ENCODE measurements around the gene ARHGAP15. TPM values are rescaled to one million over a fixed set of nuclear protein-coding genes. Genes with fewer than 3 reads are reported as not detected.

The ARHGAP15 gene
- total RNA-seq, 1 donor from 2014 or later = 33.8 TPM

DNA sequence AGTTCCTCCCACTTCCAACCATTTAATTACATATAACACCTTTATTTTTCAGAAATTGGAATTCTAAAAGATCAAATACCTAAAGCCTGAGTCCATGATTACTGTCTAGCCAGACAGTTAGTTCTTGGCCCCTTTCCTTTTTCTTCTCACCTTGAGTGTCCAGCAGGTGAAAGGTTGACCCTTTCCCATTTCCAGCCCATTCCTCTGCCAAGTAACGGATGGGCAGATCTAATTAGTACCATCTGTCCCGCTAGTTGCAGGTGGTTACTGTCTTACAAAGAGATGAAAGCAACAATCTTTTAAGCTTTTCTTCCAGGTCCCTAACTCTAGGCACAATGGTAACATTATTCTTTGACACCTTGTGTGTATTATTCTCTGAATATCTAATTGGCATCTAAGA, 506.7 kb downstream of the ARHGAP15 start:
- DNase-seq = no peak

DNA sequence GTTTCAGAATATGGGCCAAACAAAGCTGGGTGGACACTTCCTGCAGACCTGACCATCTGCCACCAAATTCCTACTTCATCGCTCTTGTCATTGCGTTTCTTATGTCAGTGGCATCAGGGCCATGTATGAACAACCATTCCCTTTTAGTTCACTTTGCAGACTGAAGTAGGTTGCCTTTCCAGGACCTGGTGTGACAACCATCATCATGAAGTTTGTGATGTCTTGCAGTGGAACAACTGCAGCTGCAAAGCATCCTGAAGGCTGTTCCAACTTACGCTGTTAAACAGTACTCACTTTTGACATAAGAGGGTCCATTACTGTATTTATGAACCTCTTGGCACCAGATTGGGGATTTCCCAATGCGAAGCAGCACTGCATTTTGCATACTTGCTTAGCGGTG, 511.6 kb downstream of the ARHGAP15 start:
- no peak for DNase-seq

DNA sequence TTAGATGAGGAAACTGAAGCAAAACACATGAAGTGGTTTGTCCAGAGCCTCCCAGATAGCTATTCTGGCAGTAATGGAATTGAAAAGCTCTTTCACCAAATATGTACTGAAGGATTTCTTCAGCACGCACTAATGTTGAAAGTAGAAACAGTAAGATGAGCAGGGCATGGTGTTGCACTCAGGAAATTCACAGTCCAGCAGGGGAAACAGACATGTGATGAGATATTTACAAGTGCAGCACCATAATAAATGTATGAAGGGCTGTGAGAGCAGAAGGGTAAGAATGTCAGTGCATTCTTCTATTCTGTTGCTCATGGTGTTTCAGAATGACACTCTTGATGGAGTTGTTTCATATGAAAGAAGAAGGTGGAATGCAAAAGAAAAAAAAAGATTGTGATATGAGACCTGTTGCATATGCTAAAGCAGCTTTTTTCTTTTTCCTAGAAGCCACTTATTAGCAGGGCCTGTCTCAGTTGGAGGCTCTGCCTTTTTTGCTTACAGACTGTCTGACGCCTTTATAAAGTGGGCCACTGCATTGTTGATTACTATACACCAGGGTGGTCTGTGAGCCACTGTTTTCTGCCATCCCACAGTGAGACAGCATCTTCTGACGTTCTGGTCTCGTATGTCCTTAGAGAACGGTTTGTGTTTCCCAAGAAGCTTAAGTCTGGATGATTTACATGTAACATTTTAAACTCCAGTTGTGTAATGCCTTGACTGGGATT, 516.9 kb downstream of the ARHGAP15 start:
- DNase-seq = no peak

- DNase-seq = peak; percentile 40
Observed at GRCh38 chr2:143649226-143649740, 520.1 kb downstream of the ARHGAP15 start.

GRCh38 chr2:143652692-143653091, 523.5 kb downstream of the ARHGAP15 start:
- no peak for DNase-seq

DNA sequence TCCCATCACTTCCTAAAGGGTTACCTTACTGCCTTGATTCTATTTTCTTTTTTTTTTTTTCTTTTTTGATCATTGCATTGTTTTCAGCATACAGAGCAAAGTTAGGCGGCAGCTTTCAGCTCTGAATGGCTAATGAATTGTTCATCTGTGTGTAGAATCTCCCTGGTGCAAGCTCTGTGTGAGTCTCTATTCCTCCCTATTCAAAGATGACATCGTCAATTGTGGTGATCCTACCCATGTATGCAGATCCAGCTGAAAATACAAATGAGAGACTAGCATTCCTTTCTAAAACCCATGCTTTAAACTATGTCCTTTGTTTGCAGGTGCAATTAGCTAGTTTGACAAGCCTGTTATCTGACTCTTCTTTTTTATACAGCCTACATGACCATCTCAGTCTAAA, 539.0 kb downstream of the ARHGAP15 start:
- no peak for DNase-seq

GRCh38 chr2:143674051-143674450, 544.8 kb downstream of the ARHGAP15 start:
- no peak for DNase-seq

GRCh38 chr2:143675021-143675420, 545.8 kb downstream of the ARHGAP15 start:
- DNase-seq = no peak

GRCh38 chr2:143679617-143680016, 550.4 kb downstream of the ARHGAP15 start:
- no peak for DNase-seq

DNA sequence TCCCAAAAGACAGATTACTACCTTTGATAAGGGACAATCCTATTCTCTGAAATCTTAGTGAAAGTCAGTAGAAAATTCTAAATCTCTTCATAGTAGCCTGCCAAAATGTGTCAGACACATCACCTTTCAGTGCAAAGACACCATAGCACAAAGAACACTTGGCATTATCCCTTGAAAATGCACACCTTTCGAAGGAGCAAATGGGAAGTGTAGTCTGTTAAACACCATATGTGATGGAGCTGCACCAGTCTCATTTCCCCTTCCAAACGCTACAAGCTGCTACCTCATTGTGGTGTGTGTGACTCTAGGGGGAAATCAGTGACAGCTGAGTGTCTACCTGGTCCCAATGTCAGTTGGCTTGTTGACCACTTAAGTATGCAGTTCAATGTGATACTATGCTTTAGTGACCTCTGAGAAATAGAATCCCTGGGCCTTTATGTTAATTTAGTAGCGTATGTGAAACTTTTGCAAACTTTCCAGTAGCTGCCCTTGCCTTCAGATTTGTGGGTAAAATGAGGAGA, 551.7 kb downstream of the ARHGAP15 start:
- no peak for DNase-seq

DNA sequence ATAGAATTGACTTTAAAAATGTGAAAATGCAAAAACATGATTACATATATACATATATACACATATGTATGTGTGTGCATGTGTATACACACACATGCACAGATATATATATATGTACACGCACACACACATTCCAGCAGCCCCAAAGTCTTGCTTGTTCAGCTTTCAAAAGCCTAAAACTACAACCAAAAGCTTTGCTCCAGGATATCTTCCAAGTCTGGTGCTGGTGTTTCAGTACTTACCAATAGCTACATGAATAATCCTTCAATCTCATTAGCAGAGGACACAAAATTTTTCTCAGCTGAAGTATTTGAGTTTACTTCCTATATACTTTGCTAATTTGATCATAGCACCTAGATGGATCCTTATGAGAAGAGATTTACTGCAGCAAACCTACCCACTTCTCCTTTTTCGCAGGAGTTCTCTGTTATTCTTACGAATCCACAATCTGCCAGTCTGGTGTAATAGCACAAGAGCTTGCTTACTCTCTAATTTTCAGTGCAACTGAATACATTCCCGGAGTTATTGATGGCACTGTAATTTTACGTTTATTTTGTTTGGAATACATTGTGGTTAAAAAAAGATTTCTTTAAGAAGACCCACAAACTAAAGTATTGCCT, 553.3 kb downstream of the ARHGAP15 start:
- DNase-seq = no peak

GRCh38 chr2:143683977-143684376, 554.8 kb downstream of the ARHGAP15 start:
- no peak for DNase-seq

DNA sequence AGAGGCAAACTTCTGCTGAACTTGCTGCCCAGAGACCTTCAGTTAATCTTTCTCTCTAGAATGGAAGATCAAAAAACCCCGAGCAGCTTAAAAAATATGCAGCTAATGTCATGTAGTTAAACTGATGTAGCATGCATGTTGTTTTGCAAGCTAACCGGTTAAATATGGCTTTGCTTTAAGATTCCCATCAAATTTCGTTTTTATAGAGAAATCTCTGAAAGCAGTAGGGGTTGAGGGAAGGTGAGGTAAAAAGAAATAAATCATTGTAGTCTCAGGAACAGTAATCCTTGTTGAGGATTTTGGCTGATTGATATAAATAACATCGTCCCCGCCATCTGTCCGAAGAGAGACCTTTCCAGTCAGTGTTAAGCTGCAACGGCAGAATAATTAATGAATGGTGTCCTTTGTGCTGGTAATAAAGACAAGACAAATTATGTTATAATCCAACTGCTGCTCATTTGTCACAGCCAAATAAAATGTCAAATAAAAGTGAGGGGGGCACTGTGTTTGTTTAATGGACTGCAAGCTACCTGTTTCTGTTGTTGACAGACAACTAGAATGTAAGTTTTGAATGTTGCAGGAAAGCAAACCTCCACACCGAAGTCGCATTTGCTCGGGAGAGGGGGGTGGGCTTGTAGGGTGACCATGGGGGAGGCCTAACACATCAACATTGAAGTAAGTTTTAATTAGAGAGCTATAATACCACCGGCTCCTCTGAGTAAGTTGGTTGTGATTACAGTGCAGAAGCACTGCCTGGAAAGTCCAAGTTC, 555.5 kb downstream of the ARHGAP15 start:
- no peak for DNase-seq

DNA sequence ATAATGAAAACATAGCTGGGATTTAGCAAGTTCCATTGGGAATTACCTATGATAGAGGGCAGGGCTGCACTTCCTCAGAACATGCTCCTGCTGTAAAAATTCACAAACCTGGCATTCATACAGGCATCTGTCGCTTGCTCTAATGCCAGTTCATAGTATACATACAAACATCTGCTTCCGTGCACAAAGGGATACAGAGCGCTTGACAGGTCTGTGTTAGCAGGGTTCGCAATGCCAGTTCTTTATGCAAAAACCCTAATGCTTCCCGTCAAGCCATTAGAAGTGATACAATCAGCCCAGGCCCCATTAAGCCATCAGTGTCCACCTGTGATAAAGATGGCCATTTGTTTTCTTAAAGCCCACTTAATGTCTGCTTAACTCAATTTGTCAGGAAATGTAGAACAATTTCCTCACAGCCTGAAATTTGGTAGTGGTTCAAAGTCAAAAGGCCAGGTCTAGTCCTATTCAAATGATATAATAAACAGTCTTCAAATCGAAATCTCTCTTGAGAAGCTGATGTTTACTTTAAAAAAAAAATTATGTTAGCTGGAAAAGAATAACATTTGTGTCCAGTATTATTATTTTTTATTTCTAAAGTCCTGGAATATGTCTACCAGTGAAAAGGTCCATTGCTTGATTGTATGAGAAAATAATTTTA, 556.3 kb downstream of the ARHGAP15 start:
- DNase-seq = peak; percentile 5

GRCh38 chr2:143686585-143687164, 557.5 kb downstream of the ARHGAP15 start:
- no peak for DNase-seq

DNA sequence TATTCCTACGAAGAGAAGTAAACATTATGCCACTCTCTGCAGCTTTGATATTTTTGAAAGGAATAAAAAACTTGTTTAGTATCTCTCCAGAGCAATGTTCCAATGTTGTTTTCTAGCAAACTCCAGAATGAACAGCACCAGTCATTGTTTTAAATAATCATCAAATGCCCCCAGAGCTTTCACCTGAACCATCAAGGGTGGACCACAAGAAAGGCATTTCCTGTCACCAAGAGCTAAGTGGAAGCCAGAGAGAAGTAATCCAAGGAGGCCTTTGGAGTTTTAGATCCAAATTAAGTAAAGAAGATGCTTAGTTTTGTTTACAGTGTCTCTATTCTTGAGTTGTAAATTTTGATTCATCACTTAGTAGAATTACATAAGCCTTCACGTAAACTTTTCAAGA, 559.0 kb downstream of the ARHGAP15 start:
- DNase-seq = no peak

DNA sequence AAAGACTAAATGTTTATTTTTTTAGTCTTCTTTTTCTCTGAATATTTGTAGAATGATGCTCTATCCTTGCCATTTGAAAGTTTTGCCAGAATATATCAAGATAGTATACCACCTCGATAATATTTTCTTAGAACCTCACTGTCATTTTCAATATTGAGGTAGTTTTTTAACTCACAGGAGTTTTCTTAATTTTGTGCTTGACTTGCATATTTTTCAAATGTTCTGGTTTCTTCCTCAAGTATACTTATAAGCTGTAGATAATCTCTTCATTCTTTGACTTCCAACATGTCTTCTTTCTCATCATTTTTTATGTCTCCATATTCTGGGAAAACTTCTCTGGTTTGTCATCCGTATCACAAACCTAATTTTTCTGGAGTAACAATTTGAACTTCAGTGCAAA, 559.6 kb downstream of the ARHGAP15 start:
- no peak for DNase-seq

DNA sequence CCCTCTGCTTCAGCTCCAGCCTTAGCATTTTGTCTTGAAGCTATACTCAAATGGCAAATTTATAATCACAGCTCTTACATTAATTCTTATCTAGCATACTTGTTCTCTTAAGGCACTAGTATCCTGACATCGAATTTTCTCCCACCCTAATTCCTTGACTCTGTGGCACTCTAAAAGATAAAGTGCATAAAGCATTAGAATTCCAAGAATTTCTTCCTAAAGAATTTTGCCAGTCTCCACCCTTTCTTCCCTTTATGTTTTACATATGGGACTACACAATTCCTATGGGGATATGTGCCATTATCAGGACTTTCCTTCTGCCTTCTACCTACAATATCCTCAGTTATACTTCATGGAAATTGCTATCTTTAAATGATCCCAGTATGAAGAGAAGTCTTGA, 560.3 kb downstream of the ARHGAP15 start:
- no peak for DNase-seq

- DNase-seq = no peak
Observed at GRCh38 chr2:143690235-143690634, 561.0 kb downstream of the ARHGAP15 start.

- DNase-seq = no peak
Observed at GRCh38 chr2:143691121-143691520, 561.9 kb downstream of the ARHGAP15 start.

DNA sequence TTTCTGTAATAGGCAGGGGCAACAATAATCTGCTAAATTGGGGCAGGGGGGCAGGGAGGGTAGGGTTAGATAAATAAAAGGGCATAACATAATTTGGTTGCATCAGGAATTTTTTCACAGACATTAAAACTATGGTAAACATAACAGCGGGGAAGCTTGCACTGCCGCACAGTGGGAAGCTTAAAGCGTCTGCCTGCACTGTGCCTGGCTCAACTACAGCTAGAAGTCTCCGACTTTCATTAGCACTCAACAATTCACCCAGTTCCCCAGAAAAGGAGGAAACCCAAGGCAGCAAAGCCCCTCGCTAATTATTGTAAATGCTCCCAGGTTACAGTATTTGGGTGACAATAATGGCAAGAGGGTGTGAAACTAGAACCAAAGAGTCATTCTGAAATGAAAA, 562.9 kb downstream of the ARHGAP15 start:
- DNase-seq = no peak

GRCh38 chr2:143692967-143693366, 563.7 kb downstream of the ARHGAP15 start:
- DNase-seq = no peak
